PC-9 (cell line): ENCODE measurements around the gene RAVER1. TPM values are rescaled to one million over a fixed set of nuclear protein-coding genes. Genes with fewer than 3 reads are reported as not detected.

ENCODE experiments used
- BruUV-seq: library from RNA; stranded (reverse); fragments of 400-500 nt; replicated peaks from 2 replicates; lab custom pipeline; 2021; lab: Mats Ljungman, UMichigan
- CTCF ChIA-PET: fragments of 300-600 bp; sonication (Branson Sonifier 250); formaldehyde crosslinking; loops from one replicate; lab custom pipeline; 2022; ENCODE audit warnings: antibody characterized with exemption; lab: Charles Lee
- POLR2A ChIA-PET: fragments of 300-600 bp; sonication (Branson Sonifier 250); formaldehyde crosslinking; loops from one replicate; lab custom pipeline; 2022; ENCODE audit warnings: antibody characterized with exemption; ENCODE audit not compliant: unreplicated experiment; lab: Charles Lee
- DNase-seq, 2 experiments: peaks; one replicate each; pipeline versions ENCODE4 v3.0.0 to v3.0.0-alpha.2; 2015 to 2022; ENCODE audit warnings: mixed read lengths in 1 of 2
- H2AFZ ChIP-seq: fragments of 200-600 bp; sonication (generic); 2 replicates; pipeline ENCODE4 v1.8.1; 2017; ENCODE audit warnings: antibody characterized with exemption
- H3F3A ChIP-seq: fragments of 200-600 bp; sonication (generic); 2 replicates; pipeline ENCODE4 v1.8.1; 2017; ENCODE audit warnings: antibody characterized with exemption, mild to moderate bottlenecking, low read depth; ENCODE audit not compliant: insufficient read depth
- H3K27ac ChIP-seq: fragments of 200-600 bp; sonication (generic); 2 replicates; pipeline ENCODE4 v1.6.1; 2016; ENCODE audit warnings: mixed run types
- H3K27me3 ChIP-seq: fragments of 200-600 bp; sonication (generic); 2 replicates; pipeline ENCODE4 v1.6.1; 2016; ENCODE audit warnings: low read depth, mixed run types; ENCODE audit not compliant: insufficient read depth
- H3K36me3 ChIP-seq: fragments of 200-600 bp; sonication (generic); 2 replicates; pipeline ENCODE4 v1.6.1; 2016; ENCODE audit warnings: low read depth, mixed run types
- H3K4me1 ChIP-seq: fragments of 200-600 bp; sonication (generic); replicated peaks from 2 replicates; pipeline ENCODE4 v1.6.1; 2016; ENCODE audit warnings: mixed run types; ENCODE audit not compliant: insufficient read depth
- H3K4me2 ChIP-seq: fragments of 200-600 bp; sonication (generic); 2 replicates; pipeline ENCODE4 v1.6.1; 2017; ENCODE audit warnings: mixed run types
- H3K4me3 ChIP-seq: fragments of 200-600 bp; sonication (generic); 2 replicates; pipeline ENCODE4 v1.6.1; 2016; ENCODE audit warnings: mixed run types
- H3K79me2 ChIP-seq: fragments of 200-600 bp; sonication (generic); 2 replicates; pipeline ENCODE4 v1.6.1; 2017; ENCODE audit warnings: low read depth, mixed run types
- H3K9me2 ChIP-seq: fragments of 200-600 bp; sonication (generic); 2 replicates; pipeline ENCODE4 v1.8.1; 2017; ENCODE audit warnings: mild to moderate bottlenecking; ENCODE audit not compliant: insufficient read depth
- H3K9me3 ChIP-seq: fragments of 200-600 bp; sonication (generic); 2 replicates; pipeline ENCODE4 v1.8.1; 2016; ENCODE audit warnings: low read depth; ENCODE audit not compliant: insufficient read depth
- H4K20me1 ChIP-seq: fragments of 200-600 bp; sonication (generic); 2 replicates; pipeline ENCODE4 v1.8.1; 2017; ENCODE audit not compliant: insufficient read depth
- CTCF ChIP-seq: fragments of 200-600 bp; sonication (generic); conservative IDR thresholded peaks from 2 replicates; pipeline ENCODE4 v1.6.1; 2017; ENCODE audit warnings: mixed run types, antibody characterized with exemption, mild to moderate bottlenecking, moderate library complexity
- EZH2 ChIP-seq: fragments of 200-600 bp; sonication (generic); IDR thresholded peaks from 2 replicates; pipeline ENCODE4 v1.8.0; 2017; ENCODE audit warnings: antibody characterized with exemption, low read depth
- intact Hi-C: fragments of 100-400 bp; cut with micrococcal nuclease; formaldehyde crosslinking; loops from one replicate; pipeline ENCODE4 v1.10.0; 2022; ENCODE audit not compliant: unreplicated experiment
- total RNA-seq: library from RNA; stranded (reverse); gene quantifications from 2 replicates; pipeline ENCODE4 v1.2.3, GENCODE V29; 2021

Gene RAVER1
- total RNA-seq, 1 experiment from 2014 or later = 52.9 TPM

- no peaks in the 10 kb centered on the region for H3K9me3 ChIP-seq
- intact Hi-C loops = no loop called here
- H3K27me3 ChIP-seq = no peaks in the 10 kb centered on the region
- H3K4me2 ChIP-seq = no peak overlapping the region
- POLR2A ChIA-PET = no interaction called here
- CTCF ChIA-PET = no interaction called here
- TF ChIP-seq EZH2 (no peak), CTCF (no peak)
- H3K4me1 ChIP-seq = no peaks in the 10 kb centered on the region
- peaks cover 6% of the 10 kb centered on the region; the same call in 1 of the 2 replicates for H3F3A ChIP-seq
- H3K79me2 ChIP-seq = no peaks in the 10 kb centered on the region
- H3K4me3 ChIP-seq = no peak overlapping the region
- BruUV-seq = no TSS peak
- no peaks in the 10 kb centered on the region; the same call in 1 of the 2 replicates for H3K36me3 ChIP-seq
- H4K20me1 ChIP-seq = no peaks in the 10 kb centered on the region
- no peak overlapping the region for H3K27ac ChIP-seq
- H3K9me2 ChIP-seq = no peaks in the 10 kb centered on the region
- H2AFZ ChIP-seq = no peak overlapping the region
- DNase-seq = no peak
Measured at GRCh38 chr19:10306327-10306726, 27.0 kb downstream of the RAVER1 start.

GRCh38 chr19:10305139-10305806 lies 28.1 kb downstream of the RAVER1 start:
- no peak overlapping the region for H3K4me2 ChIP-seq
- no peaks in the 10 kb centered on the region for H3K79me2 ChIP-seq

More at GRCh38 chr19:10305139-10305806, 28.1 kb downstream of the RAVER1 start:
- H3K27me3 ChIP-seq = no peaks in the 10 kb centered on the region
- no peak for DNase-seq
- H3K27ac ChIP-seq = no peak overlapping the region
- H4K20me1 ChIP-seq = no peaks in the 10 kb centered on the region
- no peaks in the 10 kb centered on the region for H3K9me3 ChIP-seq
- H2AFZ ChIP-seq = no peak overlapping the region
- ChIA-PET POLR2A (interaction anchor here (0.7 kb wide), 1 partner anchor 28 kb away, joined by 5 read pairs; no protein-coding TSS in a partner anchor), CTCF (no interaction called here)
- TF ChIP-seq EZH2 (no peak), CTCF (no peak)
- no peaks in the 10 kb centered on the region; the same call in 1 of the 2 replicates for H3K36me3 ChIP-seq
- intact Hi-C loops = no loop called here
- H3K4me1 ChIP-seq = no peaks in the 10 kb centered on the region
- H3K9me2 ChIP-seq = no peaks in the 10 kb centered on the region
- peaks cover 6% of the 10 kb centered on the region; the same call in 1 of the 2 replicates for H3F3A ChIP-seq
- no peak overlapping the region for H3K4me3 ChIP-seq
- BruUV-seq = no TSS peak
